ENCODE results near the gene BHLHA15.

The BHLHA15 gene

DNA sequence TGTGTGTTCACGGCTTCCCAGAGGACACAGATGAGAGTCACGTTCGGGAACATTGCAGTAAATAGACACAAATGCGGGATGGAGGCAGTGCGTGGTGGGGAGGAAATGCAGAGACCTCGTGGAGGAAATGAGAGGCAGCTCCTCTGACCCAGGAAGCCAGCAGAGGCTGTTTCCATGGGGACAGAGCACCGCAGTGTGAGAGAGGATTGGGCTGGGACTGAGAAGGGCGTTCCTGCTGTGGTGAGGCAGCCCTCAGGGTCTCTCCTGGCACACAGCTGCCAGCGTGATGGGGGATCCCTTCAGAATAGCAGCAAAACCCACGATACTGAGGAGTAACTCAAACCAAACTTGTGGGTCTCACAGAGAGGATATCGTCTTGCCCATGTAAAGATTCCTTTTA, 21.7 kb upstream of the BHLHA15 start:
- DNase-seq: no peak

- DNase-seq: no peak
These were observed 19.4 kb upstream of the BHLHA15 start for GRCh38 chr7:98191668-98192431.

DNA sequence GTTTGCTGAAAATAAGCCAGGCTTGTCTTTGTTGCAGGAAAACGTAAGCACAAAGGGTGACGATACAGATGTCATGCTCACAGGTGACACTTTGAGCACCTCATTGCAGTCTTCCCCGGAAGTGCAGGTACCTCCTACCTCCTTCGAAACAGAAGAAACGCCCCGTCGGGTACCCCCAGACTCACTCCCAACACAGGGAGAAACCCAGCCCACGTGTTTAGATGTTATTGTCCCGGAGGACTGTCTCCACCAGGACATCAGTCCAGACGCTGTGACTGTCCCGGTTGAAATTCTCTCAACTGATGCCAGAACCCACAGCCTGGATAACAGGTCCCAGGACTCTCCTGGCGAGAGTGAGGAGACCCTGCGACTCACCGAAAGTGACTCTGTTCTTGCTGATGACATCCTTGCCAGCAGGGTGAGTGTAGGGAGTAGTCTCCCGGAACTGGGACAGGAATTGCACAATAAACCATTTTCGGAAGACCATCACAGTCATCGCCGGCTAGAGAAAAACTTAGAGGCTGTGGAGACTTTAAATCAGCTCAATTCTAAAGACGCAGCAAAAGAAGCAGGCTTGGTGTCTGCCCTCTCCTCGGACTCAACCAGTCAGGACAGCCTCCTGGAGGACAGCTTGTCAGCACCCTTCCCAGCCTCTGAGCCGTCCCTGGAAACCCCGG, 18.3 kb upstream of the BHLHA15 start:
- DNase-seq: no peak

DNA sequence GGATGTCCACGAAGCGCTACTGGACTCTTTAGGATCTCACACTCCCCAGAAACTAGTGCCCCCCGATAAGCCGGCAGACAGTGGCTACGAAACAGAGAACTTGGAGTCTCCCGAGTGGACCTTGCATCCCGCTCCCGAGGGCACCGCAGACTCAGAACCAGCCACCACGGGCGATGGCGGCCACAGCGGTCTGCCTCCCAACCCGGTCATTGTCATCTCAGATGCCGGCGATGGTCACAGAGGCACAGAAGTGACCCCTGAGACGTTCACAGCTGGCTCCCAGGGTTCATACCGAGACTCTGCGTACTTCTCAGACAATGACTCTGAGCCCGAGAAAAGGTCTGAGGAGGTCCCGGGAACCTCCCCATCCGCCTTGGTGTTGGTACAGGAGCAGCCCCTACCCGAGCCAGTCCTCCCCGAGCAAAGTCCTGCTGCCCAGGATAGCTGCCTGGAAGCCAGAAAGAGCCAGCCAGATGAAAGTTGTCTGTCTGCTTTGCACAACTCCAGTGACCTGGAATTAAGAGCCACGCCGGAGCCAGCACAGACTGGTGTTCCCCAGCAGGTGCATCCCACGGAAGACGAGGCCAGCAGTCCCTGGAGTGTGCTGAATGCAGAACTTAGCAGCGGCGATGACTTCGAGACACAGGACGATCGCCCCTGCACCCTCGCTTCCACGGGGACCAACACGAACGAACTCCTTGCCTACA, 17.6 kb upstream of the BHLHA15 start:
- DNase-seq: no peak

GRCh38 chr7:98194186-98194585, 17.1 kb upstream of the BHLHA15 start:
- no peak for DNase-seq

DNA sequence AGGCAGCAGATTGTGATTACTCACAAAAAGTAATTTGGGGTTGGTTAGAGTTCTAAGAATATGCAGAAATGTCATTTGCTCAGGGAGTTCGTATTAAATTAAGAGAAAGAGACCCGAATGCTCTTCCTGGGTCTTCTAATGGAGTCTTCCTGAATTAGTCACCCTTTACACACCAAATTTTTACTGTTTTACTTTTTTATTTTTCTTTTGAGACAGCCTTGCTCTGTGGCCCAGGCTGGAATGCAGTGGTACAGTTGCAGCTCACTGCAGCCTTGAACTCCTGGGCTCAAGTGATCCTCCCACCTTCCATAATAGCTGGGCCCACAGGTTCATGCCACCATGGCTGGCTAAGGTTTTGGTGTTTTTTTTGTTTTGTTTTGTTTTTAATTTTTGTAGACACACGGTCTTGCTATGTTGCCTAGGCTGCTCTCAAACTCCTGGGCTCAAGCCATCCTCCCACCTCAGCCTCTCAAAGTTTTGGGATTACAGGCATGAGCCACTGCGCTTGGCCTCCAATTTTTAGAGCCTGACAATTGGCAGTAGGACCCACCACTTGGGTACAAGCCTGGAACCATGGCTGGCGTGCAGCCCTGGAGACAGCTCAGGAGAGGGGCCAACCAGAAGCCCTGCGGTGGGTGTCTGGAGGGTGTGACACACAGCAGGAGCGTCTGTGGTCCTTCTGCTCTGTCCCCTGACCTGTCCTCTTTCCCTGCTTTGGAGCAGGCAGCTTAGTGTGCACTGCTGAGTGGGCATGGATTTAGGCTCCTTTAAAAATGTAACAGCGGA, 16.4 kb upstream of the BHLHA15 start:
- no peak for DNase-seq

- no peak for DNase-seq
These were observed 14.3 kb upstream of the BHLHA15 start for GRCh38 chr7:98196706-98197605.

DNA sequence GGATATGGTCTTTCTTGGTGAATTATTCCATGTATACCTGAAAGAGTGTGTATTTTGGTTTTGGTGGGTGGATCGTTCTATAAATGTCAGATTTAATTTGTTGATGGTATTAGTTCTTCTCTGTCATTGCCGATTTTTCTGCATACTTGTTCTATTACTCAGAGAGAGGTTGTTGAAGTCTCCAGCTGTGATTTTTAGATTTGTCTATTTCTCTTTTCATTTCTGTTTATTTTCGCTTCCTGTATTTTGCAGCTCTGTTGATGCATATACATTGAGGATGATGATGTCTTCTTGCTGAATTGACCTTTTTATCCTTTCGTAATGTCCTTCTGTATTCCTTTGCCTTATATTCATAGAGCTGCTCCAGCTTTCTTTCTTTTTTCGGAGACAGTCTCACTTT, 12.1 kb upstream of the BHLHA15 start:
- DNase-seq: no peak

GRCh38 chr7:98200364-98200763, 10.9 kb upstream of the BHLHA15 start:
- peak; percentile 86 for DNase-seq

- DNase-seq: no peak
These were observed 8.7 kb upstream of the BHLHA15 start for GRCh38 chr7:98202367-98203195.

GRCh38 chr7:98203261-98203963, 7.8 kb upstream of the BHLHA15 start:
- no peak for DNase-seq

- DNase-seq: no peak
These were observed 7.2 kb upstream of the BHLHA15 start for GRCh38 chr7:98203964-98204605.

DNA sequence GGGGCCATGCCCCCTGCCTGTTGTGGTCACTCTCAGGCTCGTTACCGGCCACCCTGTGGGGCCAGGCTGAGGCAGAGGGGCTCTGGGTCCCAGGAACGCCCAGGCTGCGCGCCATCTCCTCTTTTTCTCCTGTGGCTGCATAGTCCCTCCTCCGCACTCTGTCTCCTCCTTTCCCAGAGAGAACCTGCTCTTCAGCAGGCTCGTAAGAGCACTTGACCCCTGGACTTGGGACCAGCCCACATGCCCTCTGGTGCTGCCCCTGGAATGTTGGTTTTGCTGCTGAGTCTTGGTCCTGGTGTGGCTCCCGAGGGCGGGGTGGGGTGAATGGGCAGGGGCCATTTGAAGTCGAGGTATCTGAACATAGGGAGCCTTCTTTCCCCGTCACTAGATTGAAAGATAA, 6.6 kb upstream of the BHLHA15 start:
- no peak for DNase-seq

DNA sequence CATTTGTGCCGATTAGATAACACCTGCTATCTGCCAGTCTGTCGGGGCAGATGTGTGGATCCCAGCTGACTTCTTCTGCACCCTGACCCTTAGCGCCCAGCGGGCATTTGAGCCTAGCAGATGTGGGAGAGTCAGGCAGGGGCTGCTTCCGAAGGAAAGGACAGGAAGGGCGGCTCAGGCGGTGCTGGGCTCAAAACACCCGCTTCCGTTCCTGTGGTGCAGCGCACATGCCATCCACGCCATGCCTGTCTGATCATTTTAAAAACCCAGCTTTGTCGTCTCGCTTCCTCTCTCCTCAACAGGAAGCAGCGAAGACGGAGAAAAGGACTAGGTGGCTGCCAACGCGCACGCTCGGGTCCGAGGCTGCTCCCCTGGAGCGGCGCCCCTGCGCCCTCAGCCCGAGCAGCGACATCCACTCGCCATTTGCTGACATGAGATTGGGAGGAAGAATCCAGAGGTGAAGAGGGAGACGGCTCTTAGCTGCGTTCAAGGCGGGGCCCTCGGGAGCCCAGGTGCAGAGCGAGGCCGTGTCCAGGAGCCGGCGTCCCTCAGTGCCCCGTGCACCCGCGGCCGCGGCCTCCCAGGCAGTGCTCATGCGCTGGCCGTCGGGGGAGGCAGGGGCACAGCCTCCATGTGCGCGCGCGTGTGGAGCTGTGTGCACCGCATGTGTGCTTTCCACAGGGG, 5.9 kb upstream of the BHLHA15 start:
- DNase-seq: peak in 1 of 2 experiments; percentile 52

- no peak for DNase-seq
These were observed 4.5 kb upstream of the BHLHA15 start for GRCh38 chr7:98206451-98207330.

DNA sequence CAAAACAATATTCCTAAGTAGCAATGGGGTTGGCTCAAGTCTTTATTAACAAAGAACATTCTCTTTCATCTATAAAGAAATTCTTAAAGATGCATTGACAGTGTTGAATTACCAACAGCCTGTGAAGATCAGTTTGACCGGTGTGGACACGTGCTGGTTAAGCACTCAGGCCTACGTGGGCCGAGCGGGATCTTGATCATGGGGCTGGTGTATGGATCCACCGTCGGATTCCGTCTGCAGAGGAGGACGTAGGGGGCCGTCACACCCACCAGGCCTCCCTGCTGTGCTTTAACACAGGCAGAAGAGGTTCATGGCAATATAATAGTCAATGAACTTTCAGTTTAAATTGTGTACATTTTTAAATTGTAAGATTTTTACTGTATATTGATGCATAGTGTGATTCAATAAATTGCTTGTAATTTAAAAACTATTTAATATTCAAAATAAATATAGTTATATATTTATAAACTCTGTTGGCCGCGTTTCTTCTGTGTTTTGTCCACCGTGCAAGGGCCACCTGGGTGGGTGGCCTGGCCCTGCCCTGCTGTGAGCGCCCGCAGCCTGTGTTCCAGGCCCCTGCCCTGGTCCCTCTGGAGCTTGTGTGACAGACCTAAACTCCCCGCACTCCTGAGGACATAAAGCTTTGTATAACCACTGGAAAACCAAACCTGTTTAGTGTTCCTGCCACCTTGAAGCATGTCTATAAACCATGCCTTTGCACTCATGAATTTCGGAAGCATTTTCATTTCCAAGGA, 1.9 kb upstream of the BHLHA15 start:
- no peak for DNase-seq

DNA sequence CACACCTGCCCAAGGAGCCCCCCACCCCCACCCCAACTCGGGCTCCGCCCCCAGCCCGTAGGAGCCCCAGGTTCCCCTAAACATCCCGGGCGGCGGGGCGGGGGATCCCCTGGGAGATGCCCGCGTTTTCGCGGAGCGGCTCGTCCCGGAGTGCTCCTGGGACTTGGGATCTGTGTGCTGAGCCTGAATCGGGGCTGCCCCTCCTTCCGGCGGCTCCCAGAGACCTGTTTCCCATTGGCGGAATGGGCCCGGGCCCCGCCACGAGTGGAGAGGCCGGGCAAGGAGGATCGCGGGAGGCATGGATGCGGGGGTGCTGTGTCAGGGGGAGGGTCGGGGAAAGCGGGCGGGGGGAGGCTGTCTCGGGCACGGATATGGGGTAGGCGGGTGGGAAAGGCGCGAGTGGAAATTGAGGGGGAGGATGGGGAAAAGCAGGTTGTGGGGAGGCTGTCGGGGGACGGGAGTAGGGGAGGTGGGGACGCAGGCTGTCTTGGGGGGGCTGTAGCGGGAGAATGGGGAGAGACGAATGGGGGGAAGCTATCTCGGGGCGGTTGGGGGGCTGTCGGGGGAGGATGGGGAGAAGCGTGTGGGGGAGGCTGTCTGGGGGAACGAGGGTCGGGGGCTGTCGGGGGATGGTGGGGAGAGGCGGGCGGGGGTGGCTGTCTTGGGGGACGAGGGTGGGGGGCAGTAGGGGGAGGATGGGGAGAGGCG, 572 bp upstream of the BHLHA15 start:
- DNase-seq: peak in 1 of 2 experiments; percentile 64
